Measurements from ENCODE around the gene SPAG16.

The SPAG16 gene

GRCh38 chr2:214069254-214069653, 785.0 kb downstream of the SPAG16 start:
- Histone ChIP-seq H3K4me1 (ENCODE audit: control insufficient read depth, insufficient read depth, low read length) (peaks cover 9% of the 10 kb centered on the region), H3K36me3 (ENCODE audit: control insufficient read depth, insufficient read depth, low read length) (no peaks in the 10 kb centered on the region), H3K27ac (ENCODE audit: insufficient read depth, low read depth, low read length, poor library complexity, severe bottlenecking) (no peak overlapping the region), H3K27me3 (ENCODE audit: control insufficient read depth, insufficient read depth, low read length, poor library complexity, severe bottlenecking) (no peaks in the 10 kb centered on the region), H3K4me3 (ENCODE audit: insufficient read depth, low read depth, low read length) (no peak overlapping the region), H3K9me3 (ENCODE audit: control insufficient read depth, low read length) (no peaks in the 10 kb centered on the region)
- WGBS, 2 experiments = 82 to 94% methylated on average over 2 of the region's 2 CpGs

- WGBS, 2 experiments = 88 to 100% methylated on average over 1 to 4 of the region's 6 CpGs
- no peaks in the 10 kb centered on the region for H3K4me1 ChIP-seq (ENCODE audit: control insufficient read depth, insufficient read depth, low read length)
- H3K9me3 ChIP-seq (ENCODE audit: control insufficient read depth, low read length) = no peaks in the 10 kb centered on the region
- no peaks in the 10 kb centered on the region for H3K36me3 ChIP-seq (ENCODE audit: control insufficient read depth, insufficient read depth, low read length)
- H3K27me3 ChIP-seq (ENCODE audit: control insufficient read depth, insufficient read depth, low read length, poor library complexity, severe bottlenecking) = no peaks in the 10 kb centered on the region
- H3K27ac ChIP-seq (ENCODE audit: insufficient read depth, low read depth, low read length, poor library complexity, severe bottlenecking) = no peak overlapping the region
- no peak overlapping the region for H3K4me3 ChIP-seq (ENCODE audit: insufficient read depth, low read depth, low read length)
These were observed 791.2 kb downstream of the SPAG16 start for GRCh38 chr2:214075456-214075855.

GRCh38 chr2:214076527-214076926, 792.3 kb downstream of the SPAG16 start:
- WGBS, 2 experiments = 96 to 98% methylated on average over 1 of the region's 1 CpG
- no peak overlapping the region for H3K4me3 ChIP-seq (ENCODE audit: insufficient read depth, low read depth, low read length)
- H3K27me3 ChIP-seq (ENCODE audit: control insufficient read depth, insufficient read depth, low read length, poor library complexity, severe bottlenecking) = no peaks in the 10 kb centered on the region
- H3K36me3 ChIP-seq (ENCODE audit: control insufficient read depth, insufficient read depth, low read length) = no peaks in the 10 kb centered on the region
- H3K27ac ChIP-seq (ENCODE audit: insufficient read depth, low read depth, low read length, poor library complexity, severe bottlenecking) = no peak overlapping the region
- no peaks in the 10 kb centered on the region for H3K4me1 ChIP-seq (ENCODE audit: control insufficient read depth, insufficient read depth, low read length)
- no peaks in the 10 kb centered on the region for H3K9me3 ChIP-seq (ENCODE audit: control insufficient read depth, low read length)

GRCh38 chr2:214077727-214078126, 793.5 kb downstream of the SPAG16 start:
- Histone ChIP-seq H3K27me3 (ENCODE audit: control insufficient read depth, insufficient read depth, low read length, poor library complexity, severe bottlenecking) (no peaks in the 10 kb centered on the region), H3K4me1 (ENCODE audit: control insufficient read depth, insufficient read depth, low read length) (no peaks in the 10 kb centered on the region), H3K4me3 (ENCODE audit: insufficient read depth, low read depth, low read length) (no peak overlapping the region), H3K9me3 (ENCODE audit: control insufficient read depth, low read length) (no peaks in the 10 kb centered on the region), H3K36me3 (ENCODE audit: control insufficient read depth, insufficient read depth, low read length) (no peaks in the 10 kb centered on the region), H3K27ac (ENCODE audit: insufficient read depth, low read depth, low read length, poor library complexity, severe bottlenecking) (no peak overlapping the region)
- 50% methylated on average over 1 of the region's 1 CpG for WGBS, 2 experiments

GRCh38 chr2:214079032-214079431, 794.8 kb downstream of the SPAG16 start:
- Histone ChIP-seq H3K27ac (ENCODE audit: insufficient read depth, low read depth, low read length, poor library complexity, severe bottlenecking) (no peak overlapping the region), H3K4me1 (ENCODE audit: control insufficient read depth, insufficient read depth, low read length) (no peaks in the 10 kb centered on the region), H3K27me3 (ENCODE audit: control insufficient read depth, insufficient read depth, low read length, poor library complexity, severe bottlenecking) (no peaks in the 10 kb centered on the region), H3K9me3 (ENCODE audit: control insufficient read depth, low read length) (no peaks in the 10 kb centered on the region), H3K4me3 (ENCODE audit: insufficient read depth, low read depth, low read length) (no peak overlapping the region), H3K36me3 (ENCODE audit: control insufficient read depth, insufficient read depth, low read length) (no peaks in the 10 kb centered on the region)
- 94 to 97% methylated on average over 1 of the region's 2 CpGs for WGBS, 2 experiments

GRCh38 chr2:214088536-214088935, 804.3 kb downstream of the SPAG16 start:
- 100% methylated on average over 1 of the region's 1 CpG for WGBS, 2 experiments
- H3K27me3 ChIP-seq (ENCODE audit: control insufficient read depth, insufficient read depth, low read length, poor library complexity, severe bottlenecking) = no peaks in the 10 kb centered on the region
- no peaks in the 10 kb centered on the region for H3K36me3 ChIP-seq (ENCODE audit: control insufficient read depth, insufficient read depth, low read length)
- H3K4me1 ChIP-seq (ENCODE audit: control insufficient read depth, insufficient read depth, low read length) = no peaks in the 10 kb centered on the region
- no peak overlapping the region for H3K27ac ChIP-seq (ENCODE audit: insufficient read depth, low read depth, low read length, poor library complexity, severe bottlenecking)
- no peaks in the 10 kb centered on the region for H3K9me3 ChIP-seq (ENCODE audit: control insufficient read depth, low read length)
- H3K4me3 ChIP-seq (ENCODE audit: insufficient read depth, low read depth, low read length) = no peak overlapping the region

- no peaks in the 10 kb centered on the region for H3K4me1 ChIP-seq (ENCODE audit: control insufficient read depth, insufficient read depth, low read length)
- H3K27ac ChIP-seq (ENCODE audit: insufficient read depth, low read depth, low read length, poor library complexity, severe bottlenecking) = no peak overlapping the region
- H3K27me3 ChIP-seq (ENCODE audit: control insufficient read depth, insufficient read depth, low read length, poor library complexity, severe bottlenecking) = no peaks in the 10 kb centered on the region
- H3K4me3 ChIP-seq (ENCODE audit: insufficient read depth, low read depth, low read length) = no peak overlapping the region
- no peaks in the 10 kb centered on the region for H3K9me3 ChIP-seq (ENCODE audit: control insufficient read depth, low read length)
- H3K36me3 ChIP-seq (ENCODE audit: control insufficient read depth, insufficient read depth, low read length) = no peaks in the 10 kb centered on the region
- WGBS, 2 experiments = 93 to 94% methylated on average over 1 to 3 of the region's 4 CpGs
These were observed 812.0 kb downstream of the SPAG16 start for GRCh38 chr2:214096208-214096715.

- H3K36me3 ChIP-seq (ENCODE audit: control insufficient read depth, insufficient read depth, low read length) = no peaks in the 10 kb centered on the region
- no peaks in the 10 kb centered on the region for H3K27me3 ChIP-seq (ENCODE audit: control insufficient read depth, insufficient read depth, low read length, poor library complexity, severe bottlenecking)
- H3K4me1 ChIP-seq (ENCODE audit: control insufficient read depth, insufficient read depth, low read length) = no peaks in the 10 kb centered on the region
- WGBS, 2 experiments = 60 to 85% methylated on average over 1 of the region's 1 CpG
- H3K4me3 ChIP-seq (ENCODE audit: insufficient read depth, low read depth, low read length) = no peak overlapping the region
- H3K9me3 ChIP-seq (ENCODE audit: control insufficient read depth, low read length) = no peaks in the 10 kb centered on the region
- H3K27ac ChIP-seq (ENCODE audit: insufficient read depth, low read depth, low read length, poor library complexity, severe bottlenecking) = no peak overlapping the region
These were observed 814.5 kb downstream of the SPAG16 start for GRCh38 chr2:214098811-214099210.

GRCh38 chr2:214100488-214100887, 816.2 kb downstream of the SPAG16 start:
- Histone ChIP-seq H3K27ac (ENCODE audit: insufficient read depth, low read depth, low read length, poor library complexity, severe bottlenecking) (no peak overlapping the region), H3K4me3 (ENCODE audit: insufficient read depth, low read depth, low read length) (no peak overlapping the region), H3K9me3 (ENCODE audit: control insufficient read depth, low read length) (no peaks in the 10 kb centered on the region), H3K36me3 (ENCODE audit: control insufficient read depth, insufficient read depth, low read length) (no peaks in the 10 kb centered on the region), H3K4me1 (ENCODE audit: control insufficient read depth, insufficient read depth, low read length) (no peaks in the 10 kb centered on the region), H3K27me3 (ENCODE audit: control insufficient read depth, insufficient read depth, low read length, poor library complexity, severe bottlenecking) (no peaks in the 10 kb centered on the region)
- 96 to 98% methylated on average over 3 to 4 of the region's 4 CpGs for WGBS, 2 experiments

- H3K27me3 ChIP-seq (ENCODE audit: control insufficient read depth, insufficient read depth, low read length, poor library complexity, severe bottlenecking) = no peaks in the 10 kb centered on the region
- no peaks in the 10 kb centered on the region for H3K4me1 ChIP-seq (ENCODE audit: control insufficient read depth, insufficient read depth, low read length)
- no peaks in the 10 kb centered on the region for H3K36me3 ChIP-seq (ENCODE audit: control insufficient read depth, insufficient read depth, low read length)
- WGBS, 2 experiments = 65 to 73% methylated on average over 3 to 4 of the region's 5 CpGs
- no peaks in the 10 kb centered on the region for H3K9me3 ChIP-seq (ENCODE audit: control insufficient read depth, low read length)
- no peak overlapping the region for H3K4me3 ChIP-seq (ENCODE audit: insufficient read depth, low read depth, low read length)
- no peak overlapping the region for H3K27ac ChIP-seq (ENCODE audit: insufficient read depth, low read depth, low read length, poor library complexity, severe bottlenecking)
These were observed 819.2 kb downstream of the SPAG16 start for GRCh38 chr2:214103276-214104001.
